Measurements from ENCODE around the gene ARHGAP42.

GRCh38 chr11:100955318-100955717 lies 268.2 kb downstream of the ARHGAP42 start:
- TF ChIP-seq CTCF (IDR thresholded peaks at IDR 0.05) (no peak), POLR2A (IDR thresholded peaks at IDR 0.05) (no peak)
